ENCODE results near the gene CACNA1C. TPM values are rescaled to one million over a fixed set of nuclear protein-coding genes. Genes with fewer than 3 reads are reported as not detected.

Gene CACNA1C
- total RNA-seq, 4 donors from 2014 or later = 2.0 to 4.2 (median 2.5) TPM

- no peak for DNase-seq
- Histone ChIP-seq H3K27me3 (no peaks in the 10 kb centered on the region), H3K27ac (no peak overlapping the region), H3K36me3 (no peaks in the 10 kb centered on the region), H3K9me3 (no peaks in the 10 kb centered on the region), H3K4me3 (replicated peaks in 1 of 3) (no peak overlapping the region), H3K4me1 (no peaks in the 10 kb centered on the region)
- TF ChIP-seq CTCF (IDR thresholded peaks at IDR 0.05) = no peak
- TF ChIP-seq POLR2A (IDR thresholded peaks at IDR 0.05) = no peak
- 64 to 66% methylated on average over 13 of the region's 13 CpGs for WGBS, 2 donors
- intact Hi-C loops (cut with DNase I) = no loop called here
Observed at GRCh38 chr12:2482938-2483660, 430.3 kb downstream of the CACNA1C start.

- Histone ChIP-seq H3K27me3 (no peaks in the 10 kb centered on the region), H3K36me3 (no peaks in the 10 kb centered on the region), H3K9me3 (no peaks in the 10 kb centered on the region), H3K4me1 (no peaks in the 10 kb centered on the region), H3K4me3 (replicated peaks in 1 of 3) (no peak overlapping the region), H3K27ac (no peak overlapping the region)
- no peak for DNase-seq
- 90 to 94% methylated on average over 3 of the region's 3 CpGs for WGBS, 2 donors
- TF ChIP-seq CTCF (IDR thresholded peaks at IDR 0.05) = no peak
- intact Hi-C loops (cut with DNase I) = no loop called here
Observed at GRCh38 chr12:2483713-2484112, 430.9 kb downstream of the CACNA1C start.

GRCh38 chr12:2484141-2484776, 431.5 kb downstream of the CACNA1C start:
- WGBS, 2 donors = 78 to 84% methylated on average over 13 of the region's 13 CpGs
- Histone ChIP-seq H3K4me1 (no peaks in the 10 kb centered on the region), H3K9me3 (no peaks in the 10 kb centered on the region), H3K36me3 (no peaks in the 10 kb centered on the region), H3K4me3 (replicated peaks in 1 of 3) (no peak overlapping the region), H3K27ac (no peak overlapping the region), H3K27me3 (no peaks in the 10 kb centered on the region)
- intact Hi-C loops (cut with DNase I) = no loop called here
- no peak for DNase-seq
- TF ChIP-seq POLR2A (IDR thresholded peaks at IDR 0.05) (no peak), CTCF (IDR thresholded peaks at IDR 0.05) (no peak)

- intact Hi-C loops (cut with DNase I) = no loop called here
- H3K27me3 ChIP-seq = no peaks in the 10 kb centered on the region
- H3K4me3 ChIP-seq (replicated peaks in 1 of 3) = no peak overlapping the region
- no peaks in the 10 kb centered on the region for H3K9me3 ChIP-seq
- TF ChIP-seq CTCF (IDR thresholded peaks at IDR 0.05) = no peak
- TF ChIP-seq POLR2A (IDR thresholded peaks at IDR 0.05) = no peak
- WGBS, 2 donors = 75 to 84% methylated on average over 4 to 7 of the region's 7 CpGs
- no peak overlapping the region for H3K27ac ChIP-seq
- no peaks in the 10 kb centered on the region for H3K4me1 ChIP-seq
- DNase-seq = no peak
- no peaks in the 10 kb centered on the region for H3K36me3 ChIP-seq
Observed at GRCh38 chr12:2485681-2486080, 432.9 kb downstream of the CACNA1C start.

- WGBS, 2 donors = 88 to 89% methylated on average over 5 of the region's 5 CpGs
- TF ChIP-seq CTCF (IDR thresholded peaks at IDR 0.05) = no peak
- no peak for TF ChIP-seq POLR2A (IDR thresholded peaks at IDR 0.05)
- intact Hi-C loops (cut with DNase I) = no loop called here
- Histone ChIP-seq H3K9me3 (no peaks in the 10 kb centered on the region), H3K4me1 (no peaks in the 10 kb centered on the region), H3K4me3 (replicated peaks in 1 of 3) (no peak overlapping the region), H3K27ac (no peak overlapping the region), H3K27me3 (no peaks in the 10 kb centered on the region), H3K36me3 (no peaks in the 10 kb centered on the region)
- no peak for DNase-seq
Observed at GRCh38 chr12:2486796-2487195, 434.0 kb downstream of the CACNA1C start.
